Measurements from ENCODE around the gene L3MBTL1.

DNA sequence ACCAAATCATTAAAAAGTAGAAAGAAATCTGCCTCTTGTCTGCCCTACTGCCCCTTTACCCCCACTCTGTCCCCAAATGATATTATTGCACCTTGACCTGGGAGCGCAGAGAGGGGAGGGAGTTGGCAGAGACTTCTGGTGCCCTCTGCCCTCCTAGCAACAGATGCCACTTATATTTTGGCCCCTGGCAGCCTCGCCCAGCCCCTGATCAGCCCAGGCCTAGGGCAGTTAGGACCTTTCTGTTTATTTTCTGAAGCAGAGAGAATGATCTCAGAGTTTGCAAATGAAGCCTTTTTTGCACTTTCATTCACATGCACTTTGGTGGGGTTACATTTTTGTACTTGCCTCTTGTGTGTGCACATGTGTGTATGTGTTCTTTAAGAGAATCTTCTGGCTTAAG is 43.0 kb downstream of the L3MBTL1 start:
- TF ChIP-seq CTCF (conservative IDR thresholded peaks at IDR 0.05; ENCODE audit: low read length) (no peak), EZH2phosphoT487 (IDR thresholded peaks at IDR 0.05; ENCODE audit: borderline replicate concordance) (no peak)

Measured in Loucy (cell line).